ENCODE measurements around the gene PTGDS. TPM values are rescaled to one million over a fixed set of nuclear protein-coding genes. Genes with fewer than 3 reads are reported as not detected.
A peak's percentile ranks its signal among the peaks of the same experiment; 100 is the strongest.

Gene PTGDS
- total RNA-seq, 1 donor from 2014 or later, result not detected

- peak; percentile 16 for DNase-seq
- Mint-ChIP-seq H3K4me3 (ENCODE audit: unreplicated experiment) (no peak overlapping the region), H3K27ac (ENCODE audit: unreplicated experiment) (no peak overlapping the region), H3K36me3 (ENCODE audit: unreplicated experiment) (no peaks in the 10 kb centered on the region), H3K27me3 (ENCODE audit: unreplicated experiment) (peaks cover 8% of the 10 kb centered on the region), H3K4me1 (ENCODE audit: low read depth, unreplicated experiment) (no peaks in the 10 kb centered on the region), H3K9me3 (ENCODE audit: unreplicated experiment) (peaks cover 9% of the 10 kb centered on the region)
- no peak for TF ChIP-seq CTCF (IDR thresholded peaks at IDR 0.05; ENCODE audit: partially characterized antibody, unreplicated experiment)
These were observed 24.9 kb upstream of the PTGDS start for GRCh38 chr9:136952321-136952850.

- peaks cover 7% of the 10 kb centered on the region for H3K27me3 Mint-ChIP-seq (ENCODE audit: unreplicated experiment)
- H3K9me3 Mint-ChIP-seq (ENCODE audit: unreplicated experiment), result peaks cover 10% of the 10 kb centered on the region
- DNase-seq, result no peak
- no peaks in the 10 kb centered on the region for H3K4me1 Mint-ChIP-seq (ENCODE audit: low read depth, unreplicated experiment)
- no peaks in the 10 kb centered on the region for H3K36me3 Mint-ChIP-seq (ENCODE audit: unreplicated experiment)
- H3K27ac Mint-ChIP-seq (ENCODE audit: unreplicated experiment), result no peak overlapping the region
- no peak overlapping the region for H3K4me3 Mint-ChIP-seq (ENCODE audit: unreplicated experiment)
- no peak for TF ChIP-seq CTCF (IDR thresholded peaks at IDR 0.05; ENCODE audit: partially characterized antibody, unreplicated experiment)
These were observed 24.2 kb upstream of the PTGDS start for GRCh38 chr9:136952876-136953770.

GRCh38 chr9:136953771-136954269 lies 23.5 kb upstream of the PTGDS start:
- Mint-ChIP-seq H3K9me3 (ENCODE audit: unreplicated experiment) (peaks cover 10% of the 10 kb centered on the region), H3K27ac (ENCODE audit: unreplicated experiment) (no peak overlapping the region), H3K4me1 (ENCODE audit: low read depth, unreplicated experiment) (no peaks in the 10 kb centered on the region), H3K27me3 (ENCODE audit: unreplicated experiment) (peaks cover 4% of the 10 kb centered on the region), H3K36me3 (ENCODE audit: unreplicated experiment) (no peaks in the 10 kb centered on the region), H3K4me3 (ENCODE audit: unreplicated experiment) (no peak overlapping the region)
- DNase-seq, result peak; percentile 17
- TF ChIP-seq CTCF (IDR thresholded peaks at IDR 0.05; ENCODE audit: partially characterized antibody, unreplicated experiment), result no peak

GRCh38 chr9:136954270-136955083 lies 22.8 kb upstream of the PTGDS start:
- H3K9me3 Mint-ChIP-seq (ENCODE audit: unreplicated experiment), result peaks cover 10% of the 10 kb centered on the region
- no peak overlapping the region for H3K4me3 Mint-ChIP-seq (ENCODE audit: unreplicated experiment)
- no peak overlapping the region for H3K27ac Mint-ChIP-seq (ENCODE audit: unreplicated experiment)
- DNase-seq, result peak; percentile 19
- peaks cover 4% of the 10 kb centered on the region for H3K27me3 Mint-ChIP-seq (ENCODE audit: unreplicated experiment)
- no peak for TF ChIP-seq CTCF (IDR thresholded peaks at IDR 0.05; ENCODE audit: partially characterized antibody, unreplicated experiment)
- H3K4me1 Mint-ChIP-seq (ENCODE audit: low read depth, unreplicated experiment), result no peaks in the 10 kb centered on the region
- H3K36me3 Mint-ChIP-seq (ENCODE audit: unreplicated experiment), result no peaks in the 10 kb centered on the region

All from glutamatergic neuron (in vitro differentiated cells).